GM12878 (cell line): Measurements from ENCODE around the gene TTLL11.

Source experiments
- CTCF ChIP-seq, 3 experiments: IDR thresholded peaks in 2 of 3; conservative IDR thresholded peaks in 1 of 3; 2 replicates each; pipeline ENCODE4 v1.5.1; 2011; ENCODE audit warnings: low read depth in 3 of 3, low read length in 3 of 3, mild to moderate bottlenecking in 3 of 3, control low read depth in 2 of 3, moderate library complexity in 2 of 3, inconsistent platforms in 1 of 3, mixed read lengths in 1 of 3; ENCODE audit not compliant: control insufficient read depth in 2 of 3, insufficient read depth in 1 of 3; ENCODE audit errors: extremely low read depth in 1 of 3
- FOXM1 ChIP-seq: IDR thresholded peaks from 2 replicates; pipeline ENCODE4 v1.6.1; 2012; ENCODE audit warnings: low read depth, mild to moderate bottlenecking, inconsistent platforms, low read length, moderate library complexity
- RFX5 ChIP-seq: IDR thresholded peaks from 2 replicates; pipeline ENCODE4 v1.6.1; 2011; ENCODE audit warnings: low read depth, low read length, improper control_type of control experiment
- YBX1 ChIP-seq: fragments of 450-650 bp; IDR thresholded peaks from 2 replicates; pipeline ENCODE4 v1.6.1; 2016; ENCODE audit warnings: antibody characterized with exemption

- TF ChIP-seq FOXM1 (no peak), RFX5 (no peak), CTCF (IDR thresholded peaks at IDR 0.05 in 2 of 3, conservative IDR thresholded peaks at IDR 0.05 in 1 of 3; ENCODE audit: control insufficient read depth in 2 of 3, extremely low read depth in 1 of 3, insufficient read depth in 1 of 3, low read depth in 3 of 3, low read length in 3 of 3) (no peak), YBX1 (no peak)
Measured at GRCh38 chr9:122050167-122050566, 42.9 kb downstream of the TTLL11 start.
